Measurements from ENCODE around the gene CNST.

CNST gene

DNA sequence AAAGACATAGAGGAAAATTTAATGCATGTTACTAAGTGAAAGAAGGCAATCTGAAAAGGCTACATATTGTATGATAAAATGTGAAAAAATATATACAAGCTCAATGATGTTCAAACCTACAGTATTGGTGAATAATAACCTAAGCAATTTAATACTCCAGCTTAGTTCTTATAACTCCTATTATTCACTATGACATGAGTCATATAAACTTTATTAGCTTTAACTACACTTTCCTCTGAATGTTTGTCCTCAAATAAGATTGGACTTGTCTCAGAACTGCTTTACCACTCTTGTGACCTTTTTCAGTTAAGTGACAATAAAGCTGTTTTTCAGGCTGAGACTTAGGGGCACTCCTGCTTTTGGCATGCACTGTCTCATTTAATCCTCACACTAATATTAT is 50.9 kb downstream of the CNST start:
- Histone ChIP-seq H3K79me2 (ENCODE audit: low read length) (peaks cover 54% of the 10 kb centered on the region), H3K9me2 (replicated peaks; ENCODE audit: insufficient read depth, low read length) (no peaks in the 10 kb centered on the region), H3K4me3 (ENCODE audit: low read length) (no peak overlapping the region), H2AFZ (ENCODE audit: low read length) (no peak overlapping the region), H3K27ac (ENCODE audit: low read length) (no peak overlapping the region), H3F3A (ENCODE audit: insufficient read depth, low read length) (no peaks in the 10 kb centered on the region), H3K36me3 (replicated peaks; ENCODE audit: insufficient read depth, low read length) (0 out of 2 replicates have a peak, but pooled peaks cover 4% of the 10 kb centered on the region), H3K9ac (ENCODE audit: low read length) (no peak overlapping the region), H3K27me3 (replicated peaks; ENCODE audit: insufficient read depth, low read length) (no peaks in the 10 kb centered on the region), H4K20me1 (ENCODE audit: insufficient read depth, low read length) (no peaks in the 10 kb centered on the region), H3K9me3 (replicated peaks; ENCODE audit: insufficient read depth, low read length) (no peaks in the 10 kb centered on the region), H3K4me1 (ENCODE audit: low read length) (no peaks in the 10 kb centered on the region), H3K4me2 (ENCODE audit: low read depth, low read length) (no peak overlapping the region)
- TF ChIP-seq, protein P1, sequence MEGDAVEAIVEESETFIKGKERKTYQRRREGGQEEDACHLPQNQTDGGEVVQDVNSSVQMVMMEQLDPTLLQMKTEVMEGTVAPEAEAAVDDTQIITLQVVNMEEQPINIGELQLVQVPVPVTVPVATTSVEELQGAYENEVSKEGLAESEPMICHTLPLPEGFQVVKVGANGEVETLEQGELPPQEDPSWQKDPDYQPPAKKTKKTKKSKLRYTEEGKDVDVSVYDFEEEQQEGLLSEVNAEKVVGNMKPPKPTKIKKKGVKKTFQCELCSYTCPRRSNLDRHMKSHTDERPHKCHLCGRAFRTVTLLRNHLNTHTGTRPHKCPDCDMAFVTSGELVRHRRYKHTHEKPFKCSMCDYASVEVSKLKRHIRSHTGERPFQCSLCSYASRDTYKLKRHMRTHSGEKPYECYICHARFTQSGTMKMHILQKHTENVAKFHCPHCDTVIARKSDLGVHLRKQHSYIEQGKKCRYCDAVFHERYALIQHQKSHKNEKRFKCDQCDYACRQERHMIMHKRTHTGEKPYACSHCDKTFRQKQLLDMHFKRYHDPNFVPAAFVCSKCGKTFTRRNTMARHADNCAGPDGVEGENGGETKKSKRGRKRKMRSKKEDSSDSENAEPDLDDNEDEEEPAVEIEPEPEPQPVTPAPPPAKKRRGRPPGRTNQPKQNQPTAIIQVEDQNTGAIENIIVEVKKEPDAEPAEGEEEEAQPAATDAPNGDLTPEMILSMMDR (IDR thresholded peaks at IDR 0.05; ENCODE audit: low read length) = no peak
- TF ChIP-seq EZH2phosphoT487 (IDR thresholded peaks at IDR 0.05; ENCODE audit: low read length) = no peak
- no peak for DNase-seq

DNA sequence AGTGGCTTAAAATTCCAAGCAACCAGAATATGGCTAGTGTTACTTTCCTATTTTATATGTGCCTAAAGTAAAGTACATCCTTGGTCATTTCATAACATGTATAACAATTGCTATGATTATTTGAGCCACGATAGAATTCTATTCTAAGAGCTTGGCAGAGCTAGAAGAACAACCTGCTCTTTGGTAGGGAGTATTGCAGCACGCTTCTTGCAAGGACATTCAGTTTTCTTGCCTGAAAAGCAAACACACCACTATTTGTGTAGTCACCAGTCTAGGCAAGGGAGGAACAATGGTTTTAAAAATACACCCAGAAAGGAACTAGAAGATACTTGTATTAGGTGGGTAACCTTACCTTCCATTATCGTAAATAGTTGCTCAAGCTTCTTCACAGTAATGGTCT is 51.5 kb downstream of the CNST start:
- no peak for TF ChIP-seq EZH2phosphoT487 (IDR thresholded peaks at IDR 0.05; ENCODE audit: low read length)
- TF ChIP-seq, protein P1 (IDR thresholded peaks at IDR 0.05; ENCODE audit: low read length) = no peak
- TF ChIP-seq EZH2 (optimal IDR thresholded peaks at IDR 0.05; ENCODE audit: low read depth, low read length) = no peak
- H3K4me1 ChIP-seq (ENCODE audit: low read length) = no peaks in the 10 kb centered on the region

DNA sequence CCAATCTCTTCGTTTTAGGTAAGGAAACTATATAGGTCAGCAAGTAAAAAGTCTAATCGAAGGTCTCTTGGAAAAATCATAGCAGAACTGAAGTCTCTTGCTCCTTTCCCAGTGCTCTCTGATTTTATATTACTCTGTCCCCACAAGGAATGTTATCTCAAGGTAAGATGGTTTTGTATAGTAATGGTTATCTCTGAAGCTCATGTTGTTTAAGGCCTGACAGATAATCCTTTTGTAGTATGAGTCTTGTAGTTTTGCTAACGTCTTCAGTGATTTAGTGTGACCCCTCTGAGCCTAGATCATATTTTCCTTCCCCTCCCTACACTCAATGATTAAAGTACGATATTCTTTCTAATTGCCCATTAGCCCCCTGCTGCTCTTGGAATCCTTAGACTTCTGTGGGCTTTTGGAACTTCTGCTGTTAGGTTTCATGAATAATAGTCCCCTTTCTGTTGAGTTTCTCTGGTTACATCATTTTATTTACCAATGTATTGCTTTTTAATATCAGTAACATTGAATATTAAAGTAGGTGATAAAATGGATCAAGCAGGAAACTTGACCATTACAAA is 52.1 kb downstream of the CNST start:
- Histone ChIP-seq H3K9ac (ENCODE audit: low read length) (no peak overlapping the region), H3K79me2 (ENCODE audit: low read length) (peaks cover 50% of the 10 kb centered on the region), H2AFZ (ENCODE audit: low read length) (no peak overlapping the region), H3K27me3 (replicated peaks; ENCODE audit: insufficient read depth, low read length) (no peaks in the 10 kb centered on the region), H3K4me3 (ENCODE audit: low read length) (no peak overlapping the region), H3F3A (ENCODE audit: insufficient read depth, low read length) (no peaks in the 10 kb centered on the region), H3K27ac (ENCODE audit: low read length) (no peak overlapping the region), H3K4me1 (ENCODE audit: low read length) (no peaks in the 10 kb centered on the region), H3K36me3 (replicated peaks; ENCODE audit: insufficient read depth, low read length) (0 out of 2 replicates have a peak, but pooled peaks cover 4% of the 10 kb centered on the region), H4K20me1 (ENCODE audit: insufficient read depth, low read length) (no peaks in the 10 kb centered on the region), H3K9me3 (replicated peaks; ENCODE audit: insufficient read depth, low read length) (no peaks in the 10 kb centered on the region), H3K4me2 (ENCODE audit: low read depth, low read length) (no peak overlapping the region), H3K9me2 (replicated peaks; ENCODE audit: insufficient read depth, low read length) (no peaks in the 10 kb centered on the region)
- no peak for DNase-seq
- TF ChIP-seq EZH2 (optimal IDR thresholded peaks at IDR 0.05; ENCODE audit: low read depth, low read length) (no peak), EZH2phosphoT487 (IDR thresholded peaks at IDR 0.05; ENCODE audit: low read length) (no peak)
- TF ChIP-seq, protein P1 (IDR thresholded peaks at IDR 0.05; ENCODE audit: low read length) = no peak

More for the DNA sequence above, 51.5 kb downstream of the CNST start:
- Histone ChIP-seq H3K27me3 (replicated peaks; ENCODE audit: insufficient read depth, low read length) (no peaks in the 10 kb centered on the region), H2AFZ (ENCODE audit: low read length) (no peak overlapping the region), H3K9me3 (replicated peaks; ENCODE audit: insufficient read depth, low read length) (no peaks in the 10 kb centered on the region), H4K20me1 (ENCODE audit: insufficient read depth, low read length) (no peaks in the 10 kb centered on the region), H3K36me3 (replicated peaks; ENCODE audit: insufficient read depth, low read length) (0 out of 2 replicates have a peak, but pooled peaks cover 4% of the 10 kb centered on the region), H3K9ac (ENCODE audit: low read length) (no peak overlapping the region), H3K27ac (ENCODE audit: low read length) (no peak overlapping the region), H3K9me2 (replicated peaks; ENCODE audit: insufficient read depth, low read length) (no peaks in the 10 kb centered on the region), H3K4me2 (ENCODE audit: low read depth, low read length) (no peak overlapping the region), H3K4me3 (ENCODE audit: low read length) (no peak overlapping the region), H3F3A (ENCODE audit: insufficient read depth, low read length) (no peaks in the 10 kb centered on the region), H3K79me2 (ENCODE audit: low read length) (peaks cover 54% of the 10 kb centered on the region)
- no peak for DNase-seq
